Adipose tissue (tissue), 3 donors: ENCODE data around the gene CDC6. TPM values are rescaled to one million over a fixed set of nuclear protein-coding genes. Genes with fewer than 3 reads are reported as not detected.

Experiments used
- H3K27ac ChIP-seq: one replicate; pipeline ENCODE4 v1.5.1; 2013; ENCODE audit warnings: low read depth, low read length
- WGBS, 3 donors: extraction: QIAGEN DNeasy Blood & Tissue Kit; methylation state at CpG; one replicate each; pipeline ENCODE4 v1.1.7; 2013; 5-methylcytosine and 5-hydroxymethylcytosine counted together
- polyA plus RNA-seq, 3 donors: library from polyadenylated mRNA; stranded (reverse); fragments of 200-250 nt; gene quantifications; one replicate each; pipeline ENCODE4 v1.2.3, GENCODE V29; 2013
- donor health status: healthy with polysubstance abuse.
- donor health status: Bipolar disorder and iron deficiency.
- donor health status: healthy.

Gene CDC6
- polyA plus RNA-seq, 3 donors = 1.1 to 3.1 (median 1.4) TPM

GRCh38 chr17:40345161-40345993, 57.7 kb downstream of the CDC6 start:
- no peak overlapping the region for H3K27ac ChIP-seq
- WGBS, 3 donors = 1 to 2% (median 2%) methylated on average over 41 to 45 of the region's 45 CpGs

DNA sequence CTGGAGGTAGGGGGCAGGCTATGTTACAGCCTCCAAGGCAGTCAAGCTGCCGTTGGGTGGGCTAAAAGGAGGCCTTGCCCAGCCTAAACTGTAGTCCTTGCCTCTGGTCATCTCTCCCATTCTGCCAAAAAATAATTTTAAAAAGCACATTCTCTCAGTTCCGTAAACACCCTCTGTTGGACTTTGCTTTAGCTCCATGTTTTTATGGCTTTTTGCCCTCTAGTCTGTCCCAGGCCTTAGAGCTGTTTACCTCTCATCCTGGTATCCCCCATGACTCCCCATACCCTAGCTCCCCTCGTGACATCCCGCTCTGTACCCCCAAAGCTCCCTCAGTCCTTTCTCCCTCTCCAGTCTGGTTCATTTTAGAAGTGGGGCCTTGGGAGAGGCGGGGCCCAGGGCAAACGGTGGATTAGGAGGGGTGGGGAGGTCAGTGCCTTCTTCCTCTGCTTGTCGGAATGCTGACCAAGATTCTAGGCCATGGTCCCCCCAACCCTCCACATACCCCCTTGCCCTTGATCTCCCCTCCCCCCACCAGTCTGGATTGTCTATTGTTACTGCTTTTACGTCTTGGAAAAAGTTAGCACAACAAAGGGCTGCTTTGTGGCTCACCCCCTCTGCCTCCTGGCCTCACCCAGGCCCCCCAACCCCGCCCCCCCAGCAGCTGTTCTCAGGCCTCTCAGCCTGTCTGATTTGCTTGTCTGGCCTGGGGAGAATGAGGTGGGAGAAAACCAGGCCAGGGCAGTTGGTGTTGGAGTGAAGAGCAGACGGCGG, 58.5 kb downstream of the CDC6 start:
- H3K27ac ChIP-seq = no peak overlapping the region
- WGBS, 3 donors = 33 to 50% (median 45%) methylated on average over 11 of the region's 11 CpGs

DNA sequence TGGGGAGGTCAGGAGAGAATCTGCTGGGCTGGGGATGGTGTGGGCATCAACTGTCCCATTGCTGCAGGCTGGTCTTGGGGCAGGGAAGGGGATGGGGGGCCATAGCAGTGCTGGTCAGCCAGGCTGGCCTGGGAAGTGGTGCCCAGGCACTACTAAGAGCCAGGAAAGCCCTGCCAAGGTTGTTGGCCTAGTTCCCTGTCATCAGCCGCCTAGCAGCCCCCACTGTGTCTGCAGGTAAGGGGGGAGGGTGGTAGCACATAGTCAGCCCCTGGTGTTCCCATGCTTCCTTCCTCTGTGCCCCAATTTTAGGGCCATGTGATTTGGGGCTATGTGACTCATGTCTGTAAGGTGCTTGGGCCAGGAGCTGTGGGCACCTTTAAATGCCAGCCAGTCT, 59.1 kb downstream of the CDC6 start:
- 10 to 62% (median 24%) methylated on average over 1 of the region's 1 CpG for whole genome bisulfite sequencing, 3 donors
- no peak overlapping the region for H3K27ac ChIP-seq

GRCh38 chr17:40347319-40348135, 59.8 kb downstream of the CDC6 start:
- H3K27ac ChIP-seq = no peak overlapping the region
- WGBS, 3 donors = 14 to 59% (median 26%) methylated on average over 8 to 9 of the region's 9 CpGs

DNA sequence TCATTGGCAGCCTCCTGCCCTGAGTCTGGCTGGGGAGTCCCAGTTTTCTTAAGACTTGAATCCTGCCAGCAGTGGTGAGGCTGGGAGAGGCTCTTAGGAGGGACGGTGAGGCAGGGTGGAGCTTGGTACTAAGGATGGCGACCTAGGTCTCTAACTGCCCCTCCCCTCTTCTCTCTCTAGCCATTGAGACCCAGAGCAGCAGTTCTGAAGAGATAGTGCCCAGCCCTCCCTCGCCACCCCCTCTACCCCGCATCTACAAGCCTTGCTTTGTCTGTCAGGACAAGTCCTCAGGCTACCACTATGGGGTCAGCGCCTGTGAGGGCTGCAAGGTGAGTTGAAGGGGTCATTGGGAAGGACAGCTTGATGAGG, 60.4 kb downstream of the CDC6 start:
- no peak overlapping the region for H3K27ac ChIP-seq
- WGBS, 3 donors = 58 to 67% (median 60%) methylated on average over 5 of the region's 5 CpGs

DNA sequence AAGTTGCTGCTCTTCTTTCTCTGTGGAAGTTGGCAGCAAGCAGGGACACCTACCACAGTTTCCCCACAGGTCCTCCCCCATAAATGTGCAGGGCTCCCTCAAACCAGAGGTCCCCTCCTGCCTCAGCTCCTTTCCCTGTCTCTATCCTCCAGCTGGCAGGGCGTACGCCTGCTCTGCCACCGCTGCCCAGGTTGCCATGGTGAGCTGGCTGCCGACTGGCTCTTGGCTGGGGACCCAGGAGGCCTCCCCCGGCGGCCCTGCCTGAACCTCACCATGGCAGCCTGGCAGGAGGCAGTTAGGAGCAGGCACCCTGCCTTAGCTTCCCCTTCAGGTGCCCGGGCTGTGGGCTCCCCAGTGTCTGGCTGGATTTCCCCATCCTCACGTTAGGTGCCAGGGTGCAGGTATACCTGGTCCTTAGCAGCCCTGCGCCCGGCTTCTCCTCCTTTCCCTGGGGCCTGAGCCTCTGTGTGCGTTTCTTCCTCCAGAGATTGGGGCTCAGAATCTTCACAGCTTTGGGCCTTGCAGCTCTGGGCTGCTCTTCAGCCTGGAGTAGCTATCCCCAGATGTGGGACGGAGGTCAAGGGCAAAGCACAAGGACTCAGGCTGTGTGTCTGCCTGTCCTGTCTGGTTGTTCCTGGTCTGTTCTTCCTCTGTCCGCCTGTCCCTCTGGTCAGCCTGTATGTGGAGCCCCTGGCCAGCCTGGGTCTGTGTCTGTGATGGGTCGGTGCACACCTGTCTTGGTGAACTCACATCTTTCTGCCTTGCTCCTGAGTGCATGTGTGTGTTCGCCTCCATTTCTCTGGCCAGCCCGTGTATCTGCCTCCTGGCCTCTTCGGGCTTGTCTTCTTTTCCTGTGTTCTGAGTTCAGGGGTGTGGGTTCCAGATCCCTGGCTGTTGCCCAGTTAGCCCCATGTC, 61.1 kb downstream of the CDC6 start:
- no peak overlapping the region for H3K27ac ChIP-seq
- WGBS, 3 donors = 43 to 51% (median 49%) methylated on average over 17 of the region's 17 CpGs

GRCh38 chr17:40349477-40349894, 61.8 kb downstream of the CDC6 start:
- WGBS, 3 donors = 59 to 80% (median 60%) methylated on average over 10 of the region's 10 CpGs
- H3K27ac ChIP-seq = no peak overlapping the region

DNA sequence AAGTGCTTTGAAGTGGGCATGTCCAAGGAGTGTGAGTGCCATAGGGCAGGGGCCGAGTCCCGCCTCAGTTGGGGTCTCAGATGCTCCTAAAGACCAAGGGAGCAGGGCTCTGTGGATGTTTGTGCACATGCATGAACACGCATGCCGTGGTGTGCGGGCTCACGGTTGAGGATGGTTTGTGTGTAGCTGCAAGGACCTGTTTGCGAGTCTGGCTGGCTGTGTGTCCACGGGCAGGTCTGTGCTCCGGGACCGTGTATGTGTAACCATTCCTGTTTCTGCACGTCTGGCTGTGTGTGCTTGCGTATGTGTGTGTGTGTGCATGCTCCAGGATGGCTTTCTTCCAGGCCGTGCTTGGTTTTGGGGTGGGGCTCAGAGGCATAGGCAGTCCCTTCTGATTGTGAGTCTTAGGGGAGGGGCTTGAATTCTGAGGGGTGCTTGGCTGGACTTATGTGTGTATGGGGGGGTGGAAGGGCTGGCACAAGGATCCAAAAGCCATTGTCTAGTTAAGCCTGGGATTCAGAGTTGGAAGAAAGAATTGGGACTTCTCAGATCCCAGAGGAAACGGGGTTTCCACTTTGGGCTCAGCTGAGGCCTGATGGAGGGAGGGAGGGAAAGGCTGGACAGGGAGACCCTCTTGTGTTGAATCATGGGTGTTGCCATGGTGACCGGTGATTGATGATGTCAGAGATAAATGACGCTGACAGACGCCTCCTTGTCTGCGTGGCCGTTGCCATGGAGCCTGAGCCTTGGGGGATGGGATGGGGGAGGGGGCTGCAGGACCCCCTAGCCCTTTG, 62.4 kb downstream of the CDC6 start:
- 51 to 62% (median 53%) methylated on average over 19 of the region's 19 CpGs for WGBS, 3 donors
- no peak overlapping the region for H3K27ac ChIP-seq

GRCh38 chr17:40350689-40351358, 63.1 kb downstream of the CDC6 start:
- H3K27ac ChIP-seq = no peak overlapping the region
- 65 to 73% (median 68%) methylated on average over 17 of the region's 17 CpGs for WGBS, 3 donors

DNA sequence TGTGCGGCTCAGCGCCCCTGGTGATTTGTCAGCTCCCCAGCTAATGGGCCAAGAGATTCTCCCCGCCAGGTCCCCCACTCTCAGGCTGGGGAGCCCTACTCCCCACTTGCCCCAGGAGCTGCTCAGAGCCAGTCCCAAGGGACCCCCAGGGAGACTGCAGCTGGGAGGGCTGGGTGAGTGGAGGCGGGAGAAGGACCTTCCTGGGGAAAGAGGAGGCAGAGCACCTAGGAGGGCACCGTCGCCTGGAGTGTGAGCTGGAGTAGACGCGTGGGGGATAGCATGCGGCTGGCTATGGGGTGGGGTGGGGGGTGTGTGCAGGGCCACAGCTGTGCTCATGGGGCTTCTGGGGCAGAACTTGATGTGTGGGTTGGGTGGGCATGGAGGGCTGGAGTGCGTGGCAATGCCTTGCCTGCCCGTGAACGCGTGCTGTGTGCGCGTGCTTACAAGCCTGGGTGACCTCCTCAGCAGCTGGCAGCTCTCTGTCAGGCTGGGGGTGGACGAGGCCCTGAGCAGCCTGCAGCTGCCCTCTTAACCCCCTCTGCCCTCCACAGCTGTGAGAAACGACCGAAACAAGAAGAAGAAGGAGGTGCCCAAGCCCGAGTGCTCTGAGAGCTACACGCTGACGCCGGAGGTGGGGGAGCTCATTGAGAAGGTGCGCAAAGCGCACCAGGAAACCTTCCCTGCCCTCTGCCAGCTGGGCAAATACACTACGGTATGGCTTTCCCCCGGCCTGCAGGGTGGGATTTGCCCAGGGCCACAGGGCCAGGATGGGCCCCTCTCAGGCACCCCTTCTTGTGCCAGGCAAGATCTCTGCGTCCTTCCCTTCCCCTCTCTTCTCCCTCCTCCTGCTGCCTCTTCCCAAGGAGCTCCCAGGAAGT, 63.9 kb downstream of the CDC6 start:
- H3K27ac ChIP-seq = no peak overlapping the region

GRCh38 chr17:40352237-40352778, 64.6 kb downstream of the CDC6 start:
- H3K27ac ChIP-seq = no peak overlapping the region
- 74 to 84% (median 77%) methylated on average over 7 of the region's 7 CpGs for WGBS, 3 donors

More for the DNA sequence above, 63.9 kb downstream of the CDC6 start:
- 84 to 86% (median 86%) methylated on average over 25 to 27 of the region's 27 CpGs for WGBS, 3 donors

- WGBS, 3 donors = 53 to 78% (median 56%) methylated on average over 9 of the region's 9 CpGs
- no peak overlapping the region for H3K27ac ChIP-seq
Observed at GRCh38 chr17:40352779-40353394, 65.2 kb downstream of the CDC6 start.
